ENCODE data around the gene CHRNA5. TPM values are rescaled to one million over a fixed set of nuclear protein-coding genes. Genes with fewer than 3 reads are reported as not detected.

The CHRNA5 gene
- total RNA-seq: 3.9 and 7.2 TPM in 2 replicates

GRCh38 chr15:78565097-78565950, at the start of gene CHRNA5:
CHRNA5 (plus strand) TSS chr15:78565520; CDS start chr15:78565720, 200 bp downstream.

GRCh38 chr15:78540141-78540870, 25.0 kb upstream of the CHRNA5 start, which contains the start of gene PSMA4:
PSMA4 (plus strand) TSS chr15:78540444; CDS start chr15:78541928, 1,484 bp downstream.

GRCh38 chr15:78620527-78621421, 55.5 kb downstream of the CHRNA5 start, which contains the start of gene CHRNA3:
CHRNA3 (minus strand) TSS chr15:78620996; CDS start chr15:78620794, 202 bp downstream.

GRCh38 chr15:78641102-78641748, 75.9 kb downstream of the CHRNA5 start, which contains the start of gene CHRNB4:
CHRNB4 (minus strand) TSS chr15:78641210; CDS start chr15:78641133, 77 bp downstream.

Other genes starting within 250 kb of the CHRNA5 start
- 0.20 TPM in 1 of 2 replicates, not detected in the other for gene CRABP1, start 225.2 kb upstream of the CHRNA5 start, total RNA-seq
- 10.3 and 11.9 TPM in 2 replicates for gene IREB2, start 127.3 kb upstream of the CHRNA5 start, total RNA-seq
- 4.0 and 6.1 TPM in 2 replicates for gene HYKK, start 57.9 kb upstream of the CHRNA5 start, total RNA-seq
- gene PSMA4, start 25.1 kb upstream of the CHRNA5 start, total RNA-seq: 347 and 364 TPM in 2 replicates
- not detected in 2 replicates for gene CHRNA3, start 55.5 kb downstream of the CHRNA5 start, total RNA-seq
- gene CHRNB4, start 75.7 kb downstream of the CHRNA5 start, total RNA-seq: not detected in 2 replicates
- 15.2 and 17.3 TPM in 2 replicates for gene ADAMTS7, start 245.9 kb downstream of the CHRNA5 start, total RNA-seq